B cell (primary cell): Measurements from ENCODE around the gene MED9. TPM values are rescaled to one million over a fixed set of nuclear protein-coding genes. Genes with fewer than 3 reads are reported as not detected.

Source experiments
- ATAC-seq: fragments of 200-7000 bp; cut with Tn5 transposase; one replicate; pipeline ENCODE4 v1.10.0; 2021; ENCODE audit warnings: low read depth, mild to moderate bottlenecking, moderate number of reproducible peaks, moderate library complexity
- CTCF ChIA-PET: fragments of 350-600 bp; sonication (Branson Sonifier 250); formaldehyde crosslinking; loops from one replicate; lab custom pipeline; 2021; ENCODE audit warnings: antibody characterized with exemption, inconsistent platforms; lab: Charles Lee
- POLR2A ChIA-PET: fragments of 350-600 bp; sonication (Branson Sonifier 250); formaldehyde crosslinking; loops from one replicate; lab custom pipeline; 2021; ENCODE audit warnings: antibody characterized with exemption; lab: Charles Lee
- DNase-seq: peaks from one replicate; pipeline ENCODE4 v3.0.0; 2013
- H2AFZ ChIP-seq: 2 replicates; pipeline ENCODE4 v1.6.1; 2012; ENCODE audit warnings: mild to moderate bottlenecking, low read depth, low read length; ENCODE audit not compliant: insufficient read depth, poor library complexity, severe bottlenecking
- H3K27ac ChIP-seq, 2 donors: 1 replicate in 1 of 2; 2 replicates in 1 of 2; pipeline ENCODE4 v1.5.1; 2012 to 2013; ENCODE audit warnings: low read length in 2 of 2, mild to moderate bottlenecking in 2 of 2, moderate library complexity in 1 of 2
- H3K27me3 ChIP-seq, 4 experiments: fragments of 200-600 bp in 1 of 4; sonication (generic) in 1 of 4; replicated peaks in 1 of 4; 1 replicate in 2 of 4; 2 replicates in 2 of 4; pipeline versions ENCODE4 v1.6.1 to v1.7.0; 2013 to 2016; ENCODE audit warnings: low read length in 3 of 4, mild to moderate bottlenecking in 2 of 4, mixed read lengths in 1 of 4, moderate library complexity in 1 of 4; ENCODE audit not compliant: insufficient read depth in 4 of 4, control insufficient read depth in 3 of 4; ENCODE audit errors: control extremely low read depth in 1 of 4
- H3K36me3 ChIP-seq, 2 experiments: replicated peaks in 1 of 2; 1 replicate in 1 of 2; 2 replicates in 1 of 2; pipeline versions ENCODE4 v1.6.1 to v1.7.1; 2013; ENCODE audit warnings: low read length in 1 of 2; ENCODE audit not compliant: insufficient read depth in 2 of 2, control insufficient read depth in 1 of 2; ENCODE audit errors: control extremely low read depth in 1 of 2, extremely low read depth in 1 of 2
- H3K4me1 ChIP-seq, 2 donors: fragments of 200-600 bp in 1 of 2; sonication (generic) in 1 of 2; 1 replicate in 1 of 2; 2 replicates in 1 of 2; pipeline versions ENCODE4 v1.5.1 to v1.6.1; 2013 to 2017; ENCODE audit warnings: low read length in 2 of 2; ENCODE audit not compliant: control insufficient read depth in 2 of 2, insufficient read depth in 2 of 2
- H3K4me2 ChIP-seq: replicated peaks from 2 replicates; pipeline ENCODE3; 2012; ENCODE audit warnings: mild to moderate bottlenecking, low read depth, low read length; ENCODE audit not compliant: poor library complexity, severe bottlenecking
- H3K4me3 ChIP-seq, 5 experiments: fragments of 200-600 bp in 1 of 5; sonication (generic) in 1 of 5; 1 replicate in 3 of 5; 2 replicates in 2 of 5; pipeline versions ENCODE4 v1.5.1 to v1.7.0; 2011 to 2016; ENCODE audit warnings: low read length in 4 of 5, mild to moderate bottlenecking in 4 of 5, low read depth in 2 of 5, control low read depth in 1 of 5, moderate library complexity in 1 of 5; ENCODE audit not compliant: insufficient read depth in 1 of 5; ENCODE audit errors: control extremely low read depth in 1 of 5, extremely low read depth in 1 of 5
- H3K79me2 ChIP-seq: fragments of 200-600 bp; sonication (generic); one replicate; pipeline ENCODE4 v1.6.0; 2016; ENCODE audit warnings: low read length; ENCODE audit not compliant: control insufficient read depth, insufficient read depth
- H3K9ac ChIP-seq: fragments of 200-600 bp; sonication (generic); 2 replicates; pipeline ENCODE4 v1.6.1; 2017; ENCODE audit warnings: mild to moderate bottlenecking, low read length, moderate library complexity
- H3K9me3 ChIP-seq, 3 donors: one replicate each; pipeline versions ENCODE4 v1.6.1 to v1.7.1; 2013; ENCODE audit warnings: low read length in 2 of 3; ENCODE audit not compliant: control insufficient read depth in 2 of 3, insufficient read depth in 1 of 3; ENCODE audit errors: control extremely low read depth in 1 of 3
- H4K20me1 ChIP-seq: 2 replicates; pipeline ENCODE4 v1.6.0; 2012; ENCODE audit warnings: mild to moderate bottlenecking, low read length; ENCODE audit not compliant: insufficient read depth, control insufficient read depth, poor library complexity, severe bottlenecking
- H3K27ac Mint-ChIP-seq: one replicate; pipeline ENCODE4 v1.8.0; 2021; ENCODE audit warnings: mixed read lengths
- H3K27me3 Mint-ChIP-seq: one replicate; pipeline ENCODE4 v1.8.0; 2021; ENCODE audit warnings: mixed read lengths
- H3K4me1 Mint-ChIP-seq: one replicate; pipeline ENCODE4 v1.8.0; 2021; ENCODE audit warnings: mixed read lengths
- H3K4me3 Mint-ChIP-seq: one replicate; pipeline ENCODE4 v1.8.0; 2021; ENCODE audit warnings: mixed read lengths
- H3K9me3 Mint-ChIP-seq: one replicate; pipeline ENCODE4 v1.8.0; 2022; ENCODE audit warnings: mixed read lengths; ENCODE audit not compliant: insufficient read depth
- EZH2 ChIP-seq: IDR thresholded peaks from 2 replicates; pipeline ENCODE4 v1.6.1; 2012; ENCODE audit warnings: borderline replicate concordance, low read depth, mild to moderate bottlenecking, moderate library complexity, low read length; ENCODE audit not compliant: insufficient read depth, poor library complexity, severe bottlenecking
- WGBS: methylation state at CpG from one replicate; pipeline ENCODE4 v1.1.5; 2013; ENCODE audit warnings: missing lambda C conversion rate; ENCODE audit not compliant: insufficient coverage; 5-methylcytosine and 5-hydroxymethylcytosine counted together
- intact Hi-C: fragments of 100-400 bp; cut with micrococcal nuclease; formaldehyde crosslinking; loops from one replicate; pipeline ENCODE4 v1.10.0; 2022
- polyA plus RNA-seq: library from polyadenylated mRNA; depleted of rRNA; stranded (reverse); fragments of >200 nt; gene quantifications from 2 replicates; pipeline ENCODE4 v1.2.3, GENCODE V29; 2012
- total RNA-seq, 2 donors: library from RNA; stranded (reverse); fragments of 120-200 nt in 1 of 2; gene quantifications; 1 replicate in 1 of 2; 2 replicates in 1 of 2; pipeline versions ENCODE4 v1.2.3 to v1.2.4, GENCODE V29; 2013 to 2022
- TF ChIP-seq, protein P1 (sequence below): fragments of 200-600 bp; IDR thresholded peaks from one replicate; pipeline ENCODE4 v1.8.0; 2022; ENCODE audit warnings: antibody characterized with exemption, mild to moderate bottlenecking

The MED9 gene
- total and polyA plus RNA-seq, 2 donors (not counting 1 experiment from before 2014, with no cell fraction given) = 11.6 to 18.9 TPM

DNA sequence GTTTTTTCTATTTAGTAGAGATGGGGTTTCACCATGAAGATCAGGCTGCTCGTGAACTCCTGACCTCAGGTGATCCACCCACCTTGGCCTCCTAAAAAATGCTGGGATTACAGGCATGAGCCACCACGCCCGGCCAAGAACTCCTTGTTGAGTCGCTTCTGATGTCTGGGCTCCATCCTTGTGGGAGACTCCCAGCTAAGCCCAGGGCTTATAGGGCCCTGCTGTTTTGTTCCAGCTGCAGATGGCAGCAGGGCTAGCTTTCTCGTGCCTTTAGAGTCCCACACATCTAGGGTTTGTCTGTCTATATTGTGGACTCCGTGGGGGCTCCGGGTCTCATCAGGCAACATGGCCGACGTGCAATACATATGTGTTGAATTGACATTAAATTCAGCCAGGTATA, 39.3 kb upstream of the MED9 start:
- no peaks in the 10 kb centered on the region for H3K9me3 Mint-ChIP-seq
- H3K4me3 Mint-ChIP-seq = no peak overlapping the region
- no peak for ATAC-seq
- Histone ChIP-seq H3K27me3 (no peaks in the 10 kb centered on the region), H3K79me2 (no peaks in the 10 kb centered on the region), H3K27ac (no peak overlapping the region), H4K20me1 (no peaks in the 10 kb centered on the region), H3K9me3 (no peaks in the 10 kb centered on the region), H3K4me2 (no peak overlapping the region), H2AFZ (no peak overlapping the region), H3K9ac (no peak overlapping the region), H3K4me3 (no peak overlapping the region), H3K36me3 (no peaks in the 10 kb centered on the region), H3K4me1 (peaks cover 0 to 3% of the 10 kb centered on the region in 2 donors)
- WGBS = 97% methylated on average over 3 of the region's 9 CpGs
- ChIA-PET CTCF (no interaction called here), POLR2A (no interaction called here)
- H3K27ac Mint-ChIP-seq = no peak overlapping the region
- peaks cover 2% of the 10 kb centered on the region for H3K4me1 Mint-ChIP-seq
- intact Hi-C loops = no loop called here
- H3K27me3 Mint-ChIP-seq = peaks cover 4% of the 10 kb centered on the region
- TF ChIP-seq, protein P1, sequence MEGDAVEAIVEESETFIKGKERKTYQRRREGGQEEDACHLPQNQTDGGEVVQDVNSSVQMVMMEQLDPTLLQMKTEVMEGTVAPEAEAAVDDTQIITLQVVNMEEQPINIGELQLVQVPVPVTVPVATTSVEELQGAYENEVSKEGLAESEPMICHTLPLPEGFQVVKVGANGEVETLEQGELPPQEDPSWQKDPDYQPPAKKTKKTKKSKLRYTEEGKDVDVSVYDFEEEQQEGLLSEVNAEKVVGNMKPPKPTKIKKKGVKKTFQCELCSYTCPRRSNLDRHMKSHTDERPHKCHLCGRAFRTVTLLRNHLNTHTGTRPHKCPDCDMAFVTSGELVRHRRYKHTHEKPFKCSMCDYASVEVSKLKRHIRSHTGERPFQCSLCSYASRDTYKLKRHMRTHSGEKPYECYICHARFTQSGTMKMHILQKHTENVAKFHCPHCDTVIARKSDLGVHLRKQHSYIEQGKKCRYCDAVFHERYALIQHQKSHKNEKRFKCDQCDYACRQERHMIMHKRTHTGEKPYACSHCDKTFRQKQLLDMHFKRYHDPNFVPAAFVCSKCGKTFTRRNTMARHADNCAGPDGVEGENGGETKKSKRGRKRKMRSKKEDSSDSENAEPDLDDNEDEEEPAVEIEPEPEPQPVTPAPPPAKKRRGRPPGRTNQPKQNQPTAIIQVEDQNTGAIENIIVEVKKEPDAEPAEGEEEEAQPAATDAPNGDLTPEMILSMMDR = no peak
- no peak for TF ChIP-seq EZH2
- DNase-seq = no peak

DNA sequence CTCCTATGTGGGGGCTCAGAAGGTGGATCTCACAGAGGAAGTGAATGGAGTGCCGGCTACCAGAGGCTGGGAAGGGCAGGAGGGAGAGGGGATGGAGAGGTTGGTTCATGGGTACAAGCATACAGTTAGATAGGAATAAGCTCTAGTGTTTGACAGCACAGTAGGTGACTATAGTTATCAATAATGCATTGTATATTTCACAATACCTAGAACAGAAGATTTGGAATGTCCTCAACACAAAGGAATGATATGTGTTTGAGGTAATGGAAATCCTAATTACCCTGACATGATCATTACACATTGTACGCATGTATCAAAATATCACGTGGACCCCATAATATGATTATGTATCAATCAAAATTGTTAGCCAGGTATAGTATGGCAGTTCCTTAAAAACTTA, 38.9 kb upstream of the MED9 start:
- ChIA-PET POLR2A (no interaction called here), CTCF (no interaction called here)
- no peak overlapping the region for H3K4me3 Mint-ChIP-seq
- H3K9me3 ChIP-seq = no peaks in the 10 kb centered on the region
- no peak for DNase-seq
- H3K9me3 Mint-ChIP-seq = no peaks in the 10 kb centered on the region
- H2AFZ ChIP-seq = no peak overlapping the region
- no peak overlapping the region for H3K4me3 ChIP-seq
- H3K27me3 Mint-ChIP-seq = peaks cover 4% of the 10 kb centered on the region
- H3K36me3 ChIP-seq = no peaks in the 10 kb centered on the region
- H4K20me1 ChIP-seq = no peaks in the 10 kb centered on the region
- no peak for TF ChIP-seq EZH2
- TF ChIP-seq, protein P1 = no peak
- no peak overlapping the region for H3K27ac Mint-ChIP-seq
- no peaks in the 10 kb centered on the region for H3K79me2 ChIP-seq
- H3K4me1 ChIP-seq = peaks cover 0 to 3% of the 10 kb centered on the region in 2 donors
- H3K27ac ChIP-seq = no peak overlapping the region
- intact Hi-C loops = no loop called here
- H3K4me2 ChIP-seq = no peak overlapping the region
- peaks cover 2% of the 10 kb centered on the region for H3K4me1 Mint-ChIP-seq
- H3K9ac ChIP-seq = no peak overlapping the region
- H3K27me3 ChIP-seq = no peaks in the 10 kb centered on the region
- no CpG with 5 or more reads among the region's 3 CpGs for WGBS
- no peak for ATAC-seq
